Hepatocyte (in vitro differentiated cells): Measurements from ENCODE around the gene FAM241A. TPM values are rescaled to one million over a fixed set of nuclear protein-coding genes. Genes with fewer than 3 reads are reported as not detected.
A peak's percentile ranks its signal among the peaks of the same experiment; 100 is the strongest.

Experiments used
- DNase-seq: peaks from one replicate; pipeline ENCODE4 v3.0.0-alpha.2; 2016; ENCODE audit warnings: low spot score
- H2AFZ ChIP-seq: fragments of 200-600 bp; sonication (generic); 2 replicates; pipeline ENCODE4 v1.6.0; 2016; ENCODE audit warnings: antibody characterized with exemption, mild to moderate bottlenecking
- H3K27ac ChIP-seq: fragments of 200-600 bp; sonication (generic); 2 replicates; pipeline ENCODE4 v1.5.1; 2016; ENCODE audit warnings: mild to moderate bottlenecking
- H3K27me3 ChIP-seq: fragments of 200-600 bp; sonication (generic); 2 replicates; pipeline ENCODE4 v1.6.1; 2016
- H3K36me3 ChIP-seq: fragments of 200-600 bp; sonication (generic); replicated peaks from 2 replicates; pipeline ENCODE4 v1.5.1; 2016; ENCODE audit warnings: low read depth; ENCODE audit not compliant: insufficient read depth
- H3K4me1 ChIP-seq: fragments of 200-600 bp; sonication (generic); 2 replicates; pipeline ENCODE4 v1.5.1; 2016; ENCODE audit warnings: mild to moderate bottlenecking, moderate library complexity; ENCODE audit not compliant: insufficient read depth
- H3K4me2 ChIP-seq: fragments of 200-600 bp; sonication (generic); 2 replicates; pipeline ENCODE4 v1.6.0; 2016
- H3K4me3 ChIP-seq: fragments of 200-600 bp; sonication (generic); 2 replicates; pipeline ENCODE4 v1.5.1; 2016; ENCODE audit warnings: mild to moderate bottlenecking
- H3K79me2 ChIP-seq: fragments of 200-600 bp; sonication (generic); 2 replicates; pipeline ENCODE4 v1.6.0; 2017; ENCODE audit warnings: mild to moderate bottlenecking
- H3K9me2 ChIP-seq: fragments of 200-600 bp; sonication (generic); replicated peaks from 2 replicates; pipeline ENCODE4 v1.6.0; 2017; ENCODE audit warnings: mild to moderate bottlenecking; ENCODE audit not compliant: insufficient read depth
- H3K9me3 ChIP-seq: fragments of 200-600 bp; sonication (generic); 2 replicates; pipeline ENCODE4 v1.5.1; 2016; ENCODE audit warnings: low read depth, mild to moderate bottlenecking
- H4K20me1 ChIP-seq: fragments of 200-600 bp; sonication (generic); 2 replicates; pipeline ENCODE4 v1.6.0; 2016; ENCODE audit warnings: mild to moderate bottlenecking; ENCODE audit not compliant: insufficient read depth, poor library complexity, severe bottlenecking
- EZH2 ChIP-seq: fragments of 200-600 bp; sonication (generic); IDR thresholded peaks from 2 replicates; pipeline ENCODE4 v1.6.1; 2016; ENCODE audit warnings: antibody characterized with exemption, mild to moderate bottlenecking, borderline replicate concordance
- EZH2phosphoT487 ChIP-seq: fragments of 200-600 bp; sonication (generic); IDR thresholded peaks from one replicate; pipeline ENCODE4 v1.6.1; 2018; ENCODE audit warnings: antibody characterized with exemption, mild to moderate bottlenecking, low read depth, moderate library complexity; ENCODE audit not compliant: unreplicated experiment, severe bottlenecking
- WGBS: methylation state at CpG from one replicate; pipeline ENCODE4 v1.1.6; 2016; ENCODE audit warnings: low lambda C conversion rate; ENCODE audit errors: missing lambda C conversion rate; 5-methylcytosine and 5-hydroxymethylcytosine counted together
- polyA plus RNA-seq: library from polyadenylated mRNA; unstranded; fragments of >200 nt; fragmentation: Nextera tagmentation; extraction: Ambion mirVana; gene quantifications from 2 replicates; pipeline ENCODE4 v1.2.1, GENCODE V29; 2016
- total RNA-seq: library from RNA; depleted of rRNA; stranded (reverse); fragments of >200 nt; gene quantifications from 2 replicates; pipeline ENCODE4 v1.2.3, GENCODE V29; 2014
- TF ChIP-seq, protein P1 (sequence below): fragments of 200-600 bp; sonication (generic); IDR thresholded peaks from 2 replicates; pipeline ENCODE4 v1.5.1; 2016; ENCODE audit warnings: antibody characterized with exemption, mild to moderate bottlenecking; ENCODE audit not compliant: poor library complexity

FAM241A gene
- total and polyA plus RNA-seq, 2 experiments from 2014 or later: 2.3 to 3.2 TPM

GRCh38 chr4:112146502-112146813 lies 1.2 kb downstream of the FAM241A start:
- Histone ChIP-seq H4K20me1 (no peaks in the 10 kb centered on the region), H3K36me3 (no peaks in the 10 kb centered on the region), H3K9me3 (no peaks in the 10 kb centered on the region), H3K4me3 (peak overlapping the region; percentile 74), H3K4me2 (peak overlapping the region; percentile 81), H2AFZ (peak overlapping the region; percentile 72), H3K4me1 (no peaks in the 10 kb centered on the region), H3K27me3 (peaks cover 3% of the 10 kb centered on the region), H3K79me2 (peaks cover 8% of the 10 kb centered on the region), H3K9me2 (no peaks in the 10 kb centered on the region), H3K27ac (peak overlapping the region; percentile 78)
- DNase-seq: no peak
- 74% methylated on average over 2 of the region's 2 CpGs for WGBS
- TF ChIP-seq, protein P1, sequence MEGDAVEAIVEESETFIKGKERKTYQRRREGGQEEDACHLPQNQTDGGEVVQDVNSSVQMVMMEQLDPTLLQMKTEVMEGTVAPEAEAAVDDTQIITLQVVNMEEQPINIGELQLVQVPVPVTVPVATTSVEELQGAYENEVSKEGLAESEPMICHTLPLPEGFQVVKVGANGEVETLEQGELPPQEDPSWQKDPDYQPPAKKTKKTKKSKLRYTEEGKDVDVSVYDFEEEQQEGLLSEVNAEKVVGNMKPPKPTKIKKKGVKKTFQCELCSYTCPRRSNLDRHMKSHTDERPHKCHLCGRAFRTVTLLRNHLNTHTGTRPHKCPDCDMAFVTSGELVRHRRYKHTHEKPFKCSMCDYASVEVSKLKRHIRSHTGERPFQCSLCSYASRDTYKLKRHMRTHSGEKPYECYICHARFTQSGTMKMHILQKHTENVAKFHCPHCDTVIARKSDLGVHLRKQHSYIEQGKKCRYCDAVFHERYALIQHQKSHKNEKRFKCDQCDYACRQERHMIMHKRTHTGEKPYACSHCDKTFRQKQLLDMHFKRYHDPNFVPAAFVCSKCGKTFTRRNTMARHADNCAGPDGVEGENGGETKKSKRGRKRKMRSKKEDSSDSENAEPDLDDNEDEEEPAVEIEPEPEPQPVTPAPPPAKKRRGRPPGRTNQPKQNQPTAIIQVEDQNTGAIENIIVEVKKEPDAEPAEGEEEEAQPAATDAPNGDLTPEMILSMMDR: no peak
- TF ChIP-seq EZH2 (no peak), EZH2phosphoT487 (no peak)

DNA sequence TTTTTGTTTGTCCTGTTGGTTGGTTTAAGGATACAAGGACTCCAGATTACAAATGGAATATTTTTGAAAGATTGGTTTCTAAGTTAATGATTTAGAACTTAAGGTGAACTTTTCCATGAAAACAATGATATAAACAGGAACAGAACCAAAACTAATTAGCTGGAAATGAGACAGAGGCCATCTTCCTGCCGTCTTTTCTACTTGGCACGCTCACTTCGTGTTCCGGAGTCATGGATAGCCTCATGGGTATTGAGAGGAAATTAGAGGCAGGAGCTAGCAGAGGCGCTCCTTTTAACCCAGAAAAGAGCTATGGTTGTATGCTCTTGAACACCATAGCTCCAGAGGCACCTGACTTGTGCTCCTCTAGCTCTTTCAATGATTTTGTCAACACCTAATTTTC lies 2.4 kb downstream of the FAM241A start:
- H3K4me2 ChIP-seq: no peak overlapping the region
- no peaks in the 10 kb centered on the region for H3K36me3 ChIP-seq

DNA sequence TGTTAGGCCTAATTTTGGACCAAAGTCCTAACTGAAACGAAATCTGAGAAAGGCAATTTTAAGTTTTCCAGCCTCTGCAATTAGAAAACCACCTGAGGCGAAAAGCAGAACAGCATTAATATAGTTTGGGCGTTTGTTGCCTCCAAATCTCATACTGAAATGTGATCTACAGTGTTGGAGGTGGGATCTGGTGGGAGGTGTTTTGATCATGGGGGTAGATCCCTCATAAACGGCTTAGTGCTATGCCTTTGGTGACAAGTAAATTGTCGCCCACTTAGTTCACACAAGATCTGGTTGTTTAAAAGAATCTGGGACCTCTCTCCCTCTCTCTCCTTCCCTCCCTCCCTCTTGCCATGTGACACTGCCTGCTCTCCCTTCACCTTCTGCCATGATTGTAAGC lies 5.7 kb downstream of the FAM241A start:
- Histone ChIP-seq H3K4me3 (no peak overlapping the region), H3K27me3 (peaks cover 3% of the 10 kb centered on the region), H4K20me1 (no peaks in the 10 kb centered on the region), H2AFZ (no peak overlapping the region), H3K27ac (no peak overlapping the region), H3K4me2 (no peak overlapping the region), H3K9me2 (no peaks in the 10 kb centered on the region), H3K36me3 (no peaks in the 10 kb centered on the region), H3K9me3 (no peaks in the 10 kb centered on the region), H3K4me1 (no peaks in the 10 kb centered on the region), H3K79me2 (peaks cover 17% of the 10 kb centered on the region)
- DNase-seq: no peak
- TF ChIP-seq EZH2: no peak
- TF ChIP-seq EZH2phosphoT487: no peak
- TF ChIP-seq, protein P1: no peak
- WGBS: 87% methylated on average over 5 of the region's 5 CpGs

More for the DNA sequence above, 2.4 kb downstream of the FAM241A start:
- no peaks in the 10 kb centered on the region for H4K20me1 ChIP-seq
- H3K4me1 ChIP-seq: no peaks in the 10 kb centered on the region
- 78% methylated on average over 5 of the region's 5 CpGs for WGBS
- no peak overlapping the region for H3K27ac ChIP-seq
- H2AFZ ChIP-seq: no peak overlapping the region
- H3K4me3 ChIP-seq: no peak overlapping the region
- H3K27me3 ChIP-seq: peaks cover 3% of the 10 kb centered on the region
- no peaks in the 10 kb centered on the region for H3K9me2 ChIP-seq
- DNase-seq: no peak
- H3K9me3 ChIP-seq: no peaks in the 10 kb centered on the region
- no peak for TF ChIP-seq EZH2phosphoT487
- peaks cover 11% of the 10 kb centered on the region for H3K79me2 ChIP-seq

- Histone ChIP-seq H3K9me2 (no peaks in the 10 kb centered on the region), H3K27me3 (peaks cover 1% of the 10 kb centered on the region), H3K36me3 (no peaks in the 10 kb centered on the region), H3K27ac (no peak overlapping the region), H4K20me1 (no peaks in the 10 kb centered on the region), H3K9me3 (no peaks in the 10 kb centered on the region), H3K4me3 (no peak overlapping the region), H3K4me1 (no peaks in the 10 kb centered on the region), H2AFZ (no peak overlapping the region), H3K79me2 (peaks cover 14% of the 10 kb centered on the region), H3K4me2 (no peak overlapping the region)
- 82% methylated on average over 6 of the region's 6 CpGs for WGBS
- no peak for DNase-seq
- TF ChIP-seq, protein P1: no peak
- no peak for TF ChIP-seq EZH2
- TF ChIP-seq EZH2phosphoT487: no peak
Observed at GRCh38 chr4:112152521-112152920, 7.3 kb downstream of the FAM241A start.
